T-helper 2 cell treated with Interferon-gamma antibody and Interleukin-4, amounts not matched to agents 5 μg/mL and 100 μg/mL, for 36 hours (primary cell): ENCODE data around the gene SLC2A6.

Source experiments
- DNase-seq: peaks from one replicate; pipeline ENCODE4 v3.0.0; 2021; ENCODE audit warnings: low spot score
- H3K27ac Mint-ChIP-seq: one replicate; pipeline ENCODE4 v1.8.0; 2021; ENCODE audit warnings: mild to moderate bottlenecking, mixed read lengths
- H3K27me3 Mint-ChIP-seq: one replicate; pipeline ENCODE4 v1.8.0; 2021; ENCODE audit warnings: low read depth, mixed read lengths
- H3K36me3 Mint-ChIP-seq: one replicate; pipeline ENCODE4 v1.8.0; 2021; ENCODE audit warnings: low read depth, mixed read lengths
- H3K4me1 Mint-ChIP-seq: one replicate; pipeline ENCODE4 v1.8.0; 2021; ENCODE audit warnings: low read depth, mixed read lengths
- H3K4me3 Mint-ChIP-seq: one replicate; pipeline ENCODE4 v1.8.0; 2022; ENCODE audit warnings: mild to moderate bottlenecking, moderate library complexity, mixed read lengths
- H3K9me3 Mint-ChIP-seq: one replicate; pipeline ENCODE4 v1.8.0; 2021; ENCODE audit warnings: mixed read lengths

The SLC2A6 gene

GRCh38 chr9:133510926-133511505, 32.1 kb upstream of the SLC2A6 start:
- Mint-ChIP-seq H3K36me3 (no peaks in the 10 kb centered on the region), H3K27ac (no peak overlapping the region), H3K4me1 (peaks cover 7% of the 10 kb centered on the region)

GRCh38 chr9:133509179-133510083, 30.5 kb upstream of the SLC2A6 start:
- Mint-ChIP-seq H3K4me1 (peaks cover 7% of the 10 kb centered on the region), H3K4me3 (peak overlapping the region; percentile 46), H3K27me3 (peaks cover 5% of the 10 kb centered on the region), H3K9me3 (no peaks in the 10 kb centered on the region), H3K36me3 (no peaks in the 10 kb centered on the region), H3K27ac (no peak overlapping the region)
- no peak for DNase-seq

More at GRCh38 chr9:133510926-133511505, 32.1 kb upstream of the SLC2A6 start:
- Mint-ChIP-seq H3K9me3 (no peaks in the 10 kb centered on the region), H3K4me3 (no peak overlapping the region), H3K27me3 (peaks cover 5% of the 10 kb centered on the region)
- DNase-seq = no peak

- no peak for DNase-seq
- H3K27ac Mint-ChIP-seq = no peak overlapping the region
- H3K4me3 Mint-ChIP-seq = no peak overlapping the region
- H3K9me3 Mint-ChIP-seq = peaks cover 3% of the 10 kb centered on the region
- peaks cover 6% of the 10 kb centered on the region for H3K27me3 Mint-ChIP-seq
- no peaks in the 10 kb centered on the region for H3K36me3 Mint-ChIP-seq
- H3K4me1 Mint-ChIP-seq = peaks cover 7% of the 10 kb centered on the region
These were observed 29.1 kb upstream of the SLC2A6 start for GRCh38 chr9:133508046-133508445.

DNA sequence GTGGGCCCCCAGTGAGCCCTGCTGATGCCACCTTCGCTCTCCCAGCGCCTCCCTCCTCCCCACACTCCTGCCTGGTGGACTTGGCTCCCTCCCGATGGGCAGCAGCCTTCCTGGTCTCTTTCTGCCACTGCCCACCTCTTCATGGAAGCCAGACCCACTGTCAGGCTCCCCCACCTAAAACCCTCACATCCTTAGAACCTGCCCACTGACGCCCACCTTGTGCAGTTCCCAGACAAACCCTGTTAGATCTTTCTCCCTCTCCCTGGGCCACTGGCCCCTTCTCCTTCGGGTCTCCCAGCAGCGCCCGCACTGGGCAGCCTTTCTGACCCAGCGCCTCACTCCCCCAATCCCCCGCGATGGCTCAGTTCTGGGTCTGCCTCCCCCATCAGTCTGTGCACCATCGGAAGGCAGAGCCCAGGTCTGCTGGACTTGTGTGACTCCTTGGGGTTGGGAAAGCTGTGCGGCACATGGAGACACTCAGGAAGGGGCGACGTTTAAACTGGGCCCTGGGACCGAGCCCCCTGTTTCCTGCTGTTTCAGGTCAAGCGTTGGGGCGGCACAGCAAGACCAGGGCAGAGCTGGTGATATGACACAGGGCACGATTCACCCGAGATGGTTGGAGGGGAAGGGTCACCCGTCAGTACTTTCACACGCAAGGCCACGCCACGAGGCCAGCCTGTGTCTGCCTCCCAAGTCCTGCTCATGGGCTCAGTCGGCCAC, 28.5 kb upstream of the SLC2A6 start:
- no peak overlapping the region for H3K4me3 Mint-ChIP-seq
- no peak overlapping the region for H3K27ac Mint-ChIP-seq
- H3K27me3 Mint-ChIP-seq = peaks cover 6% of the 10 kb centered on the region
- H3K36me3 Mint-ChIP-seq = no peaks in the 10 kb centered on the region
- no peak for DNase-seq
- H3K4me1 Mint-ChIP-seq = peaks cover 7% of the 10 kb centered on the region
- peaks cover 7% of the 10 kb centered on the region for H3K9me3 Mint-ChIP-seq

DNA sequence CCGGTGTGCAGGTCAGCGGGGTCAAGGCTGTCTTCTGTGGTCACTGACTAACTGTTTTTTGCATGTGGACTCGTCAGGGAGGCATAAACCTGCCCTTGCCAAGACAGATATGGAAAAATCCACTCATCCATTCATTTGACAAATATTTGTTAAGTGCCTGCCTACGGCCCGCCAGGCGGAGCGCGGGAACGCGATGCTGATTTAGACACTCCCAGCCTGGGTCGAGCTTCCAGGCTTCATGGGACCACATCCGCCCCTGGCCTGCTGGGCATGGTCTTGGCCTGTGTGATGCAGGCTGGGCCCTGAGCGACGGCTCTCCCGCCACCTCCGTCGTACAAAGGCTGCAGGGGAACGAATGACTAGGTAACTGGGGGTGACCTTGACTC, 27.7 kb upstream of the SLC2A6 start:
- Mint-ChIP-seq H3K27ac (no peak overlapping the region), H3K4me1 (peaks cover 7% of the 10 kb centered on the region), H3K36me3 (no peaks in the 10 kb centered on the region), H3K9me3 (peaks cover 15% of the 10 kb centered on the region), H3K27me3 (peaks cover 6% of the 10 kb centered on the region), H3K4me3 (no peak overlapping the region)
- DNase-seq = no peak

DNA sequence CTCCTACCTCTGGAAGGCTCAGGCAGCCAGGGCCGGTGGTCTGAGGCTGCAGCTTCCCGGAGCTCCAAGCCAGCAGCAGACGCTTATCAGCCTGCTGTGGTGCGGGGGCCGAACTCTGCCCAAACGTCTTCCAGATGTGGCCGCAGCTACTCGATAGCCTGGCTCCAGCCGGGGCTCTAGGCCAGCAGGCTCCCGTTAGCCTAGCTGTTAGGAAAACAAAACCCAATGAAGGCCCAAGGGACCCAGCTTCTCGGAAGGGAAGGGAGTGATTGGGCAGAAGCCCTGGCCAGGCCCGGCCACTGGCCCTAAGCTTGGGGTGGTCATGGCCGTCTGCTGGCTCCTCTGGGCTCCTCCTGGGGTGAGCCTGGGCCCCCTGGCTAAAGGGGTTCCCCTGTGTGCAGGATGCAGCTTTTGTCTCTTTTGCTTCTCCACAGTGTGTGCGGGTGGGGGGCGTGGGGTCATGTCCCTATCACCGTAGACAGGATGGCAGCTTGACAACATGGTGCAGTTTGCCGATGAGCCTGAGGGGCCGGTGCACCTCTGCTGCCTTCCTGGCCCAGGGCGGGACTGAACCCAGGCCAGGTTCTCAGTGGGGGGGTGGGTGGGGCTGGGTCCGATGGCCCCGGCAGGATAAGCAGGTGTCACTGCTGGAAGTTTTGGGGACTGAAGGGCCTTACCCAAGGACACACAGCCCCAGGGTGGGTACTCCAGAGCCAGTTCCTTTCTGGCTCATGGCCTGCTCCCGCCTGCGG, 27.2 kb upstream of the SLC2A6 start:
- H3K9me3 Mint-ChIP-seq = peaks cover 20% of the 10 kb centered on the region
- no peak for DNase-seq
- no peak overlapping the region for H3K4me3 Mint-ChIP-seq
- no peak overlapping the region for H3K27ac Mint-ChIP-seq
- H3K36me3 Mint-ChIP-seq = no peaks in the 10 kb centered on the region
- H3K27me3 Mint-ChIP-seq = peaks cover 6% of the 10 kb centered on the region
- H3K4me1 Mint-ChIP-seq = peaks cover 7% of the 10 kb centered on the region

- no peaks in the 10 kb centered on the region for H3K36me3 Mint-ChIP-seq
- DNase-seq = no peak
These were observed 26.4 kb upstream of the SLC2A6 start for GRCh38 chr9:133505186-133505830.

GRCh38 chr9:133502112-133502511, 23.2 kb upstream of the SLC2A6 start:
- DNase-seq = no peak
- no peak overlapping the region for H3K4me3 Mint-ChIP-seq
- no peaks in the 10 kb centered on the region for H3K36me3 Mint-ChIP-seq
- H3K27ac Mint-ChIP-seq = no peak overlapping the region
- no peaks in the 10 kb centered on the region for H3K4me1 Mint-ChIP-seq
- peaks cover 2% of the 10 kb centered on the region for H3K27me3 Mint-ChIP-seq
- peaks cover 22% of the 10 kb centered on the region for H3K9me3 Mint-ChIP-seq

More at GRCh38 chr9:133505186-133505830, 26.4 kb upstream of the SLC2A6 start:
- peaks cover 6% of the 10 kb centered on the region for H3K27me3 Mint-ChIP-seq
- H3K4me3 Mint-ChIP-seq = no peak overlapping the region
- H3K27ac Mint-ChIP-seq = no peak overlapping the region
- H3K4me1 Mint-ChIP-seq = peaks cover 7% of the 10 kb centered on the region
- peaks cover 22% of the 10 kb centered on the region for H3K9me3 Mint-ChIP-seq

GRCh38 chr9:133499892-133500270, 21.0 kb upstream of the SLC2A6 start:
- Mint-ChIP-seq H3K4me3 (no peak overlapping the region), H3K36me3 (no peaks in the 10 kb centered on the region), H3K27ac (no peak overlapping the region), H3K27me3 (peaks cover 2% of the 10 kb centered on the region), H3K9me3 (peaks cover 22% of the 10 kb centered on the region), H3K4me1 (no peaks in the 10 kb centered on the region)
- DNase-seq = no peak

GRCh38 chr9:133499132-133499891, 20.4 kb upstream of the SLC2A6 start:
- Mint-ChIP-seq H3K36me3 (no peaks in the 10 kb centered on the region), H3K9me3 (peaks cover 22% of the 10 kb centered on the region), H3K27ac (no peak overlapping the region), H3K4me1 (no peaks in the 10 kb centered on the region), H3K4me3 (no peak overlapping the region), H3K27me3 (peaks cover 2% of the 10 kb centered on the region)
- no peak for DNase-seq

- no peak for DNase-seq
- H3K9me3 Mint-ChIP-seq = peaks cover 13% of the 10 kb centered on the region
- no peak overlapping the region for H3K27ac Mint-ChIP-seq
- H3K36me3 Mint-ChIP-seq = no peaks in the 10 kb centered on the region
- H3K4me1 Mint-ChIP-seq = no peaks in the 10 kb centered on the region
- H3K27me3 Mint-ChIP-seq = no peaks in the 10 kb centered on the region
- no peak overlapping the region for H3K4me3 Mint-ChIP-seq
These were observed 18.3 kb upstream of the SLC2A6 start for GRCh38 chr9:133496861-133497842.
